Kidney epithelial cell (primary cell): ENCODE measurements around the gene POLR3B. TPM values are rescaled to one million over a fixed set of nuclear protein-coding genes. Genes with fewer than 3 reads are reported as not detected.

Experiments used
- DNase-seq: peaks from one replicate; pipeline ENCODE4 v3.0.0-alpha.2; 2010; ENCODE audit warnings: low read depth
- H3K27me3 ChIP-seq: 2 replicates; pipeline ENCODE4 v1.6.0; 2011; ENCODE audit warnings: low read length; ENCODE audit not compliant: control insufficient read depth, insufficient read depth
- H3K36me3 ChIP-seq: 2 replicates; pipeline ENCODE4 v1.5.1; 2011; ENCODE audit warnings: low read length; ENCODE audit not compliant: control insufficient read depth, insufficient read depth
- H3K4me3 ChIP-seq: 2 replicates; pipeline ENCODE4 v1.5.1; 2011; ENCODE audit warnings: low read depth, mild to moderate bottlenecking, control low read depth, low read length
- CTCF ChIP-seq: IDR thresholded peaks from 2 replicates; pipeline ENCODE4 v1.5.1; 2011; ENCODE audit warnings: mild to moderate bottlenecking, moderate library complexity, low read length, control low read depth, inconsistent platforms; ENCODE audit not compliant: insufficient read depth, poor library complexity, severe bottlenecking
- total RNA-seq: library from RNA; depleted of rRNA; stranded (reverse); fragments of >200 nt; gene quantifications from 2 replicates; pipeline ENCODE4 v1.2.3, GENCODE V29; 2015

Gene POLR3B
- total RNA-seq, 1 donor from 2014 or later: 9.3 TPM

GRCh38 chr12:106423291-106423690, 65.7 kb downstream of the POLR3B start:
- no peak for DNase-seq
- no peak overlapping the region for H3K4me3 ChIP-seq
- no peaks in the 10 kb centered on the region for H3K36me3 ChIP-seq
- H3K27me3 ChIP-seq: no peaks in the 10 kb centered on the region
- TF ChIP-seq CTCF: no peak

- no peak for TF ChIP-seq CTCF
Observed at GRCh38 chr12:106425061-106425702, 67.6 kb downstream of the POLR3B start.

GRCh38 chr12:106427917-106428316, 70.4 kb downstream of the POLR3B start:
- Histone ChIP-seq H3K4me3 (no peak overlapping the region), H3K36me3 (no peaks in the 10 kb centered on the region), H3K27me3 (no peaks in the 10 kb centered on the region)
- DNase-seq: no peak
- TF ChIP-seq CTCF: no peak

More at GRCh38 chr12:106425061-106425702, 67.6 kb downstream of the POLR3B start:
- Histone ChIP-seq H3K27me3 (no peaks in the 10 kb centered on the region), H3K4me3 (no peak overlapping the region), H3K36me3 (no peaks in the 10 kb centered on the region)
- no peak for DNase-seq

- TF ChIP-seq CTCF: no peak
- Histone ChIP-seq H3K27me3 (no peaks in the 10 kb centered on the region), H3K36me3 (no peaks in the 10 kb centered on the region), H3K4me3 (no peak overlapping the region)
- DNase-seq: no peak
Observed at GRCh38 chr12:106428384-106428783, 70.8 kb downstream of the POLR3B start.

- TF ChIP-seq CTCF: no peak
- Histone ChIP-seq H3K36me3 (no peaks in the 10 kb centered on the region), H3K27me3 (no peaks in the 10 kb centered on the region), H3K4me3 (no peak overlapping the region)
- no peak for DNase-seq
Observed at GRCh38 chr12:106429043-106429552, 71.5 kb downstream of the POLR3B start.

GRCh38 chr12:106429636-106430035, 72.1 kb downstream of the POLR3B start:
- Histone ChIP-seq H3K36me3 (no peaks in the 10 kb centered on the region), H3K27me3 (no peaks in the 10 kb centered on the region), H3K4me3 (no peak overlapping the region)
- no peak for DNase-seq
- no peak for TF ChIP-seq CTCF
